IMR-90 (cell line): Measurements from ENCODE around the gene TTC38. TPM values are rescaled to one million over a fixed set of nuclear protein-coding genes. Genes with fewer than 3 reads are reported as not detected.

Experiments
- ATAC-seq: fragments of 200-7000 bp; cut with Tn5 transposase; 2 replicates; pipeline ENCODE4 v1.9.1; 2020; ENCODE audit warnings: low read depth, mild to moderate bottlenecking, moderate library complexity
- BruUV-seq: library from RNA; stranded (reverse); fragments of 400-500 nt; replicated peaks from 2 replicates; lab custom pipeline; 2021; lab: Mats Ljungman, UMichigan
- CTCF ChIA-PET: fragments of 300-600 bp; formaldehyde crosslinking; extraction: SDS; loops from one replicate; lab custom pipeline; 2021; ENCODE audit warnings: antibody characterized with exemption; lab: Yijun Ruan, JAX
- POLR2A ChIA-PET: fragments of 300-600 bp; sonication (Branson Sonifier 250); formaldehyde crosslinking; loops from one replicate; lab custom pipeline; 2022; ENCODE audit warnings: antibody characterized with exemption; ENCODE audit not compliant: unreplicated experiment; lab: Charles Lee
- DNase-seq: peaks from one replicate; pipeline ENCODE4 v3.0.0; 2013
- H2AFZ ChIP-seq: replicated peaks from 2 replicates; pipeline ENCODE3; 2013; ENCODE audit warnings: low read length, mild to moderate bottlenecking; ENCODE audit not compliant: poor library complexity
- H2AK5ac ChIP-seq: 2 replicates; pipeline ENCODE4 v1.6.1; 2013; ENCODE audit warnings: low read depth, low read length, inconsistent platforms
- H2AK9ac ChIP-seq: replicated peaks from 2 replicates; pipeline ENCODE3; 2013; ENCODE audit warnings: mild to moderate bottlenecking, low read depth, low read length, moderate library complexity; ENCODE audit not compliant: poor library complexity
- H2BK120ac ChIP-seq: 2 replicates; pipeline ENCODE4 v1.6.1; 2013; ENCODE audit warnings: low read depth, low read length, inconsistent platforms
- H2BK15ac ChIP-seq: 3 replicates; pipeline ENCODE4 v1.6.1; 2013; ENCODE audit warnings: low read depth, low read length, inconsistent platforms
- H2BK20ac ChIP-seq: 2 replicates; pipeline ENCODE4 v1.6.1; 2013; ENCODE audit warnings: low read depth, mild to moderate bottlenecking, inconsistent platforms, low read length, moderate library complexity
- H2BK5ac ChIP-seq: 2 replicates; pipeline ENCODE4 v1.6.1; 2013; ENCODE audit warnings: mild to moderate bottlenecking, low read depth, low read length, inconsistent platforms; ENCODE audit not compliant: poor library complexity, severe bottlenecking
- H3K14ac ChIP-seq: replicated peaks from 2 replicates; pipeline ENCODE4 v1.6.1; 2013; ENCODE audit warnings: low read depth, low read length, inconsistent platforms
- H3K18ac ChIP-seq: 2 replicates; pipeline ENCODE4 v1.6.1; 2013; ENCODE audit warnings: low read depth, low read length, control low read depth
- H3K23ac ChIP-seq: 2 replicates; pipeline ENCODE4 v1.6.1; 2013; ENCODE audit warnings: low read depth, low read length, inconsistent platforms
- H3K27ac ChIP-seq: 2 replicates; pipeline ENCODE4 v1.5.1; 2013; ENCODE audit warnings: mild to moderate bottlenecking, control low read depth, low read length; ENCODE audit not compliant: insufficient read depth
- H3K27me3 ChIP-seq: 2 replicates; pipeline ENCODE4 v1.6.1; 2013; ENCODE audit warnings: low read length; ENCODE audit not compliant: control insufficient read depth, insufficient read depth
- H3K36me3 ChIP-seq: 2 replicates; pipeline ENCODE4 v1.6.1; 2013; ENCODE audit warnings: low read length, mixed read lengths; ENCODE audit not compliant: control insufficient read depth, insufficient read depth
- H3K4ac ChIP-seq: 2 replicates; pipeline ENCODE4 v1.6.1; 2013; ENCODE audit warnings: low read depth, low read length, inconsistent platforms
- H3K4me1 ChIP-seq: 2 replicates; pipeline ENCODE4 v1.6.1; 2013; ENCODE audit warnings: low read length, mixed read lengths; ENCODE audit not compliant: control insufficient read depth, insufficient read depth
- H3K4me2 ChIP-seq: 2 replicates; pipeline ENCODE4 v1.6.1; 2013; ENCODE audit warnings: low read depth, mild to moderate bottlenecking, control low read depth, low read length, moderate library complexity
- H3K4me3 ChIP-seq: 2 replicates; pipeline ENCODE4 v1.5.1; 2013; ENCODE audit warnings: low read depth, mild to moderate bottlenecking, control low read depth, low read length, moderate library complexity; ENCODE audit not compliant: insufficient read depth
- H3K56ac ChIP-seq: 2 replicates; pipeline ENCODE4 v1.6.1; 2013; ENCODE audit warnings: low read length, inconsistent platforms; ENCODE audit not compliant: insufficient read depth; ENCODE audit errors: extremely low read depth
- H3K79me1 ChIP-seq, 2 experiments: 2 replicates each; pipeline ENCODE4 v1.6.1; 2013; ENCODE audit warnings: low read length in 2 of 2, inconsistent platforms in 1 of 2, low read depth in 1 of 2
- H3K9ac ChIP-seq: 2 replicates; pipeline ENCODE4 v1.6.1; 2013; ENCODE audit warnings: low read depth, low read length, control low read depth
- H3K9me1 ChIP-seq: 2 replicates; pipeline ENCODE4 v1.6.1; 2013; ENCODE audit warnings: low read length, inconsistent platforms; ENCODE audit not compliant: insufficient read depth
- H3K9me3 ChIP-seq: 2 replicates; pipeline ENCODE4 v1.6.1; 2013; ENCODE audit warnings: low read length; ENCODE audit not compliant: control insufficient read depth, insufficient read depth
- H4K20me1 ChIP-seq: 2 replicates; pipeline ENCODE4 v1.6.1; 2013; ENCODE audit warnings: low read length, inconsistent platforms; ENCODE audit not compliant: insufficient read depth
- H4K5ac ChIP-seq: 2 replicates; pipeline ENCODE4 v1.6.1; 2013; ENCODE audit warnings: mild to moderate bottlenecking, low read depth, low read length, control low read depth
- H4K8ac ChIP-seq, 2 experiments: 2 replicates each; pipeline ENCODE4 v1.6.1; 2013; ENCODE audit warnings: low read depth in 2 of 2, low read length in 2 of 2, control low read depth in 1 of 2, inconsistent platforms in 1 of 2
- H4K91ac ChIP-seq: 2 replicates; pipeline ENCODE4 v1.6.1; 2013; ENCODE audit warnings: low read depth, low read length, inconsistent platforms; ENCODE audit not compliant: insufficient read depth
- CEBPB ChIP-seq: IDR thresholded peaks from 2 replicates; pipeline ENCODE4 v1.6.1; 2012; ENCODE audit warnings: low read depth, low read length, improper control_type of control experiment
- RAD21 ChIP-seq: IDR thresholded peaks from 2 replicates; pipeline ENCODE4 v1.6.1; 2012; ENCODE audit warnings: low read length, improper control_type of control experiment
- WGBS, 2 experiments: methylation state at CpG; one replicate each; pipeline versions ENCODE4 v1.1.5 to v1.1.7; 2013; ENCODE audit warnings: missing lambda C conversion rate in 2 of 2; ENCODE audit not compliant: insufficient read length in 1 of 2; ENCODE audit errors: extremely low coverage in 2 of 2; 5-methylcytosine and 5-hydroxymethylcytosine counted together
- dilution Hi-C: fragments of 300-500 bp; cut with HindIII; formaldehyde crosslinking; loops from one replicate; pipeline ENCODE4 v1.14.3; 2018; ENCODE audit warnings: low sequenced_read_pairs; ENCODE audit not compliant: unreplicated experiment
- in situ Hi-C: fragments of 300-500 bp; cut with MboI; formaldehyde crosslinking; loops from 3 replicates; pipeline ENCODE4 v1.14.3; 2019; ENCODE audit warnings: low sequenced_read_pairs, inconsistent platforms, mixed read lengths
- intact Hi-C: fragments of 100-400 bp; cut with micrococcal nuclease; formaldehyde crosslinking; loops from 2 replicates; pipeline ENCODE4 v1.10.0; 2022
- polyA plus RNA-seq, 3 experiments: library from polyadenylated mRNA; depleted of rRNA; stranded (reverse); fragments of >200 nt; gene quantifications; 2 replicates each; pipeline ENCODE4 v1.2.3, GENCODE V29; 2012; ENCODE audit warnings: low replicate concordance in 1 of 3
- total RNA-seq: library from RNA; depleted of rRNA; stranded (reverse); fragments of >200 nt; gene quantifications from 2 replicates; pipeline ENCODE4 v1.2.3, GENCODE V29; 2012

TTC38 gene
- total and polyA plus RNA-seq, 2 of the 4 experiments (the other 2 are of a cell fraction): 43.6 to 52.3 TPM

DNA sequence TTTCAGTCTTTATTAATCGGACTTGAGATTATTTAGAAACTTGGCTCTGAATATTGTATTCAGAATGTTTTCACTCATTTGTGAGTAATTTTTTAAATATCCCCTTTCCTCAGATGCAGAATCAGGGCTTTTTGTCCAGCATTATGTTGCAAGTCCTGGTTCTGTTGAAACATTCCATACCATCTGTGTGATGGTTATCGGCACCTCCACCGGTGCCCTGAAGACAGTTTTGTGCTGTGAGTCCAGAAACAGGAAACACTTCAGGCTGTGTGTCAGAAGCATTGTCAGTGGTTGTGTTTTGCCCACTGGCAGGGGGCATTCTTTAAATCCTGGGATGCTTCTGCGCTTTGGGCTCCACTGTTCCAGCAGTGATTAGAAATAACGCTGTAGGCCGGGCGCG is 38.1 kb upstream of the TTC38 start:
- Histone ChIP-seq H3K18ac (no peak overlapping the region), H3K9me1 (peaks cover 21% of the 10 kb centered on the region), H2AK9ac (no peak overlapping the region), H3K23ac (no peak overlapping the region), H4K91ac (no peak overlapping the region), H3K27ac (no peak overlapping the region), H3K9me3 (no peaks in the 10 kb centered on the region), H3K79me1 (no peaks in the 10 kb centered on the region), H3K27me3 (no peaks in the 10 kb centered on the region), H2AK5ac (no peak overlapping the region), H3K4me3 (no peak overlapping the region), H3K56ac (no peak overlapping the region), H4K20me1 (peaks cover 3% of the 10 kb centered on the region; the same call in 1 of the 2 replicates), H3K9ac (no peak overlapping the region), H3K4me1 (peaks cover 3% of the 10 kb centered on the region; the same call in 1 of the 2 replicates), H3K36me3 (peaks cover 12% of the 10 kb centered on the region), H4K5ac (no peak overlapping the region), H2BK15ac (no peak overlapping the region), H3K4ac (no peak overlapping the region), H4K8ac (no peak overlapping the region), H3K14ac (no peak overlapping the region), H2BK120ac (no peak overlapping the region), H2BK5ac (no peak overlapping the region), H2AFZ (no peak overlapping the region), H2BK20ac (no peak overlapping the region), H3K4me2 (no peak overlapping the region)
- peak; percentile 75 for ATAC-seq
- ChIA-PET POLR2A (interaction anchor here (0.6 kb wide), 1 partner anchor 20 kb away, joined by 3 read pairs; no protein-coding TSS in a partner anchor), CTCF (interaction anchor here (0.8 kb wide), 1 partner anchor 68 kb away, joined by 4 read pairs; no protein-coding TSS in a partner anchor)
- in situ Hi-C loops: no loop called here
- intact Hi-C loops: loop anchor here (2.0 kb wide), 1 partner anchor 79 kb away; the partner anchor contains the start of gene PPARA
- DNase-seq: peak; percentile 43
- 90% methylated on average over 3 of the region's 8 CpGs; no CpG with 5 or more reads in 1 of the 2 experiments for WGBS, 2 experiments
- dilution Hi-C loops: no loop called here
- BruUV-seq: no TSS peak
- TF ChIP-seq RAD21 (no peak), CEBPB (peak; percentile 31; the same call in 1 of the 2 replicates)
